HepG2 (cell line): ENCODE data around the gene NTSR2. TPM values are rescaled to one million over a fixed set of nuclear protein-coding genes. Genes with fewer than 3 reads are reported as not detected.

Experiments
- ATM ChIP-seq: fragments of 450-650 bp; IDR thresholded peaks from 2 replicates; pipeline ENCODE4 v1.7.1; 2017; ENCODE audit warnings: mild to moderate bottlenecking, borderline replicate concordance
- FOXK1 ChIP-seq: sonication (generic); formaldehyde crosslinking; IDR thresholded peaks from 2 replicates; pipeline ENCODE4 v1.4.0; 2020; ENCODE audit warnings: low read depth, missing genetic modification reagents, borderline replicate concordance
- HOXA5 ChIP-seq: sonication (generic); formaldehyde crosslinking; IDR thresholded peaks from 2 replicates; pipeline ENCODE4 v1.4.0; 2020; ENCODE audit warnings: missing genetic modification reagents
- KLF16 ChIP-seq, 2 experiments: sonication (generic) in 1 of 2; formaldehyde crosslinking in 1 of 2; IDR thresholded peaks; 2 replicates each; pipeline versions ENCODE4 v1.6.1 to v1.8.0; 2016 to 2023; ENCODE audit warnings: missing genetic modification reagents in 2 of 2, missing compliant biosample characterization in 1 of 2
- MLLT10 ChIP-seq: sonication (generic); formaldehyde crosslinking; IDR thresholded peaks from 2 replicates; pipeline ENCODE4 v1.4.0; 2020; ENCODE audit warnings: missing genetic modification reagents
- MTA1 ChIP-seq: sonication (generic); formaldehyde crosslinking; IDR thresholded peaks from 2 replicates; pipeline ENCODE4 v1.4.0; 2020; ENCODE audit warnings: missing genetic modification reagents, mild to moderate bottlenecking, borderline replicate concordance
- NFYB ChIP-seq: sonication (generic); formaldehyde crosslinking; IDR thresholded peaks from 2 replicates; pipeline ENCODE4 v1.4.0; 2020; ENCODE audit warnings: missing genetic modification reagents
- PHF8 ChIP-seq: sonication (generic); formaldehyde crosslinking; IDR thresholded peaks from 2 replicates; pipeline ENCODE4 v1.5.0; 2020; ENCODE audit warnings: missing genetic modification reagents
- SIX4 ChIP-seq: sonication (generic); formaldehyde crosslinking; IDR thresholded peaks from 2 replicates; pipeline ENCODE4 v1.4.0; 2020; ENCODE audit warnings: missing genetic modification reagents
- SMAD1 ChIP-seq: sonication (generic); formaldehyde crosslinking; IDR thresholded peaks from 2 replicates; pipeline ENCODE4 v1.4.0; 2020; ENCODE audit warnings: missing genetic modification reagents, low read depth, mild to moderate bottlenecking, borderline replicate concordance
- SMARCC2 ChIP-seq: fragments of 450-650 bp; IDR thresholded peaks from 2 replicates; pipeline ENCODE4 v1.6.1; 2017; ENCODE audit warnings: antibody characterized with exemption, mild to moderate bottlenecking
- TBX2 ChIP-seq: sonication (generic); formaldehyde crosslinking; IDR thresholded peaks from 2 replicates; pipeline ENCODE4 v1.5.0; 2020; ENCODE audit warnings: missing genetic modification reagents, mild to moderate bottlenecking, borderline replicate concordance
- ZBTB1 ChIP-seq: sonication (generic); formaldehyde crosslinking; IDR thresholded peaks from 2 replicates; pipeline ENCODE4 v1.4.0; 2020; ENCODE audit warnings: missing genetic modification reagents, borderline replicate concordance
- ZFY ChIP-seq: sonication (generic); formaldehyde crosslinking; IDR thresholded peaks from 2 replicates; pipeline ENCODE4 v1.4.0; 2020; ENCODE audit warnings: missing genetic modification reagents
- ZMYM4 ChIP-seq: sonication (generic); formaldehyde crosslinking; IDR thresholded peaks from 2 replicates; pipeline ENCODE4 v1.8.1; 2023; ENCODE audit warnings: mild to moderate bottlenecking, missing genetic modification reagents
- ZNF282 ChIP-seq: fragments of 450-650 bp; IDR thresholded peaks from 2 replicates; pipeline ENCODE4 v1.6.1; 2018; ENCODE audit not compliant: partially characterized antibody
- ZNF546 ChIP-seq: sonication (generic); formaldehyde crosslinking; conservative IDR thresholded peaks from 2 replicates; pipeline ENCODE4 v1.8.1; 2023; ENCODE audit warnings: mild to moderate bottlenecking, missing genetic modification reagents
- ZNF577 ChIP-seq: sonication (generic); formaldehyde crosslinking; IDR thresholded peaks from 2 replicates; pipeline ENCODE4 v1.4.0; 2020; ENCODE audit warnings: mild to moderate bottlenecking, low read depth, missing genetic modification reagents, borderline replicate concordance
- ZNF652 ChIP-seq: IDR thresholded peaks from 2 replicates; pipeline ENCODE4 v1.6.1; 2016; ENCODE audit warnings: low read depth, borderline replicate concordance
- ZNF678 ChIP-seq: sonication (generic); formaldehyde crosslinking; IDR thresholded peaks from 2 replicates; pipeline ENCODE4 v1.4.0; 2020; ENCODE audit warnings: mild to moderate bottlenecking, missing genetic modification reagents
- ZNF775 ChIP-seq: sonication (generic); formaldehyde crosslinking; IDR thresholded peaks from 2 replicates; pipeline ENCODE4 v1.4.0; 2020; ENCODE audit warnings: missing genetic modification reagents, mild to moderate bottlenecking, moderate library complexity, borderline replicate concordance
- polyA plus RNA-seq, 8 experiments: library from polyadenylated mRNA; depleted of rRNA in 3 of 8; stranded (reverse) in 7 of 8; unstranded in 1 of 8; fragments of >200 nt; fragmentation: Illumina TruSeq in 4 of 8; extraction: Trizol in 4 of 8; gene quantifications; 2 replicates each; pipeline versions ENCODE4 v1.2.1 to v1.2.3, GENCODE V29; 2011 to 2016; ENCODE audit warnings: low read depth in 4 of 8, missing spikeins in 1 of 8, mixed read lengths in 1 of 8; ENCODE audit not compliant: insufficient read depth in 1 of 8
- total RNA-seq, 5 experiments: library from RNA; depleted of rRNA; stranded (reverse); fragments of >200 nt; fragmentation: Illumina TruSeq; extraction: Trizol; gene quantifications; 2 replicates each; pipeline ENCODE4 v1.2.3, GENCODE V29; 2016; ENCODE audit warnings: low read depth in 1 of 5
- TF ChIP-seq, protein P1 (sequence below): IDR thresholded peaks from 2 replicates; pipeline ENCODE4 v1.4.0; 2020; ENCODE audit warnings: mild to moderate bottlenecking, missing genetic modification reagents
- TF ChIP-seq, protein P2 (sequence below): sonication (generic); formaldehyde crosslinking; conservative IDR thresholded peaks from 2 replicates; pipeline ENCODE4 v1.4.0; 2020; ENCODE audit warnings: mild to moderate bottlenecking, missing genetic modification reagents, moderate library complexity
- TF ChIP-seq, protein P3 (sequence below): sonication (generic); formaldehyde crosslinking; IDR thresholded peaks from 2 replicates; pipeline ENCODE4 v1.8.1; 2023; ENCODE audit warnings: missing genetic modification reagents, mild to moderate bottlenecking, borderline replicate concordance

Gene NTSR2
- total and polyA plus RNA-seq, 2 of the 13 experiments (the other 11 are each of a cell fraction or from before 2014, with no cell fraction given): not detected

DNA sequence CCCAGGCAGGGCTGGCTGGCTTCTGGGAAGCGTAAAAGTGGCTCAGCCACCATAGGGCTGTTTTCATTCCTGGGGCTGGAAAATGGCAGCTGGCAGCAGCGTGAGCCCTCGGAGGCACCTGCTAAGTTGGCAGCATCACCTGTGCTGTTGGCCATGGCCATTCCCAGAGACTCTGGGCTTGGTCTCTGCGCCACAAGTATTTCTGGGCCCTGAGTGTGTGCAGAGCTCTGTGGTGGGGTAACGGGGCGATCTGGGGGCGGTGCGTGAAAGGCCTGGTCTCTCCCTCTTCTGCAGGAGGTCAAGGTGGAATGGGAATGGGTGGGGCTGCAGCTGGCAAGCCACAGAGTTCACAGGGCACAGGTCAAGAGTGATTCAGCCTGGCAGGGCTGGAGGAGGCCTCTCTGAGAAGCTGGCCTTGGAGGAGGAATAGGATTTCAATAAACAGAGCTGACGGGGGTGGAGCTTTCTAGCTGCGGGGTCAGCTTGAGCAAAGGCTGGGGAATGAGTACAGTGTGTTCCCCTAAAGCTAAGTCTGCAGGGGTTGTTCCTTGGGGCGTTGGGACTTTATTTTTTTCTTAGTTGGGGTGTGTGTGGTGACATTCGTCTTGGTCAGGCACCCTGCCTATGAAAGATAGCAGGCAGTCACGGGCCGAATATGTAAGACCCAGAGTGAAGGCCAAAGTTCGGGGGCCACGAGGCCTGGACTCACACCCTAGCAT lies 10.3 kb upstream of the NTSR2 start (continued):
- TF ChIP-seq, protein P1, sequence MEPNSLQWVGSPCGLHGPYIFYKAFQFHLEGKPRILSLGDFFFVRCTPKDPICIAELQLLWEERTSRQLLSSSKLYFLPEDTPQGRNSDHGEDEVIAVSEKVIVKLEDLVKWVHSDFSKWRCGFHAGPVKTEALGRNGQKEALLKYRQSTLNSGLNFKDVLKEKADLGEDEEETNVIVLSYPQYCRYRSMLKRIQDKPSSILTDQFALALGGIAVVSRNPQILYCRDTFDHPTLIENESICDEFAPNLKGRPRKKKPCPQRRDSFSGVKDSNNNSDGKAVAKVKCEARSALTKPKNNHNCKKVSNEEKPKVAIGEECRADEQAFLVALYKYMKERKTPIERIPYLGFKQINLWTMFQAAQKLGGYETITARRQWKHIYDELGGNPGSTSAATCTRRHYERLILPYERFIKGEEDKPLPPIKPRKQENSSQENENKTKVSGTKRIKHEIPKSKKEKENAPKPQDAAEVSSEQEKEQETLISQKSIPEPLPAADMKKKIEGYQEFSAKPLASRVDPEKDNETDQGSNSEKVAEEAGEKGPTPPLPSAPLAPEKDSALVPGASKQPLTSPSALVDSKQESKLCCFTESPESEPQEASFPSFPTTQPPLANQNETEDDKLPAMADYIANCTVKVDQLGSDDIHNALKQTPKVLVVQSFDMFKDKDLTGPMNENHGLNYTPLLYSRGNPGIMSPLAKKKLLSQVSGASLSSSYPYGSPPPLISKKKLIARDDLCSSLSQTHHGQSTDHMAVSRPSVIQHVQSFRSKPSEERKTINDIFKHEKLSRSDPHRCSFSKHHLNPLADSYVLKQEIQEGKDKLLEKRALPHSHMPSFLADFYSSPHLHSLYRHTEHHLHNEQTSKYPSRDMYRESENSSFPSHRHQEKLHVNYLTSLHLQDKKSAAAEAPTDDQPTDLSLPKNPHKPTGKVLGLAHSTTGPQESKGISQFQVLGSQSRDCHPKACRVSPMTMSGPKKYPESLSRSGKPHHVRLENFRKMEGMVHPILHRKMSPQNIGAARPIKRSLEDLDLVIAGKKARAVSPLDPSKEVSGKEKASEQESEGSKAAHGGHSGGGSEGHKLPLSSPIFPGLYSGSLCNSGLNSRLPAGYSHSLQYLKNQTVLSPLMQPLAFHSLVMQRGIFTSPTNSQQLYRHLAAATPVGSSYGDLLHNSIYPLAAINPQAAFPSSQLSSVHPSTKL (CRISPR knock-in tag): peak; percentile 87
- TF ChIP-seq, protein P2, sequence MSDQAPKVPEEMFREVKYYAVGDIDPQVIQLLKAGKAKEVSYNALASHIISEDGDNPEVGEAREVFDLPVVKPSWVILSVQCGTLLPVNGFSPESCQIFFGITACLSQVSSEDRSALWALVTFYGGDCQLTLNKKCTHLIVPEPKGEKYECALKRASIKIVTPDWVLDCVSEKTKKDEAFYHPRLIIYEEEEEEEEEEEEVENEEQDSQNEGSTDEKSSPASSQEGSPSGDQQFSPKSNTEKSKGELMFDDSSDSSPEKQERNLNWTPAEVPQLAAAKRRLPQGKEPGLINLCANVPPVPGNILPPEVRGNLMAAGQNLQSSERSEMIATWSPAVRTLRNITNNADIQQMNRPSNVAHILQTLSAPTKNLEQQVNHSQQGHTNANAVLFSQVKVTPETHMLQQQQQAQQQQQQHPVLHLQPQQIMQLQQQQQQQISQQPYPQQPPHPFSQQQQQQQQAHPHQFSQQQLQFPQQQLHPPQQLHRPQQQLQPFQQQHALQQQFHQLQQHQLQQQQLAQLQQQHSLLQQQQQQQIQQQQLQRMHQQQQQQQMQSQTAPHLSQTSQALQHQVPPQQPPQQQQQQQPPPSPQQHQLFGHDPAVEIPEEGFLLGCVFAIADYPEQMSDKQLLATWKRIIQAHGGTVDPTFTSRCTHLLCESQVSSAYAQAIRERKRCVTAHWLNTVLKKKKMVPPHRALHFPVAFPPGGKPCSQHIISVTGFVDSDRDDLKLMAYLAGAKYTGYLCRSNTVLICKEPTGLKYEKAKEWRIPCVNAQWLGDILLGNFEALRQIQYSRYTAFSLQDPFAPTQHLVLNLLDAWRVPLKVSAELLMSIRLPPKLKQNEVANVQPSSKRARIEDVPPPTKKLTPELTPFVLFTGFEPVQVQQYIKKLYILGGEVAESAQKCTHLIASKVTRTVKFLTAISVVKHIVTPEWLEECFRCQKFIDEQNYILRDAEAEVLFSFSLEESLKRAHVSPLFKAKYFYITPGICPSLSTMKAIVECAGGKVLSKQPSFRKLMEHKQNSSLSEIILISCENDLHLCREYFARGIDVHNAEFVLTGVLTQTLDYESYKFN (CRISPR knock-in tag): peak; percentile 72
- peak; percentile 90 for TF ChIP-seq MTA1 (CRISPR knock-in tag)
- TF ChIP-seq KLF16 (CRISPR knock-in tag; IDR thresholded peaks at IDR 0.05): 0 out of 4 replicates have a peak, but pooled peaks of 1 of the 2 experiments have one; percentile 16
- no peak for TF ChIP-seq ZNF282
- no peak for TF ChIP-seq ZNF652 (CRISPR knock-in tag)
- peak; percentile 88 for TF ChIP-seq SIX4 (CRISPR knock-in tag)
- TF ChIP-seq ATM: no peak
- no peak for TF ChIP-seq NFYB (CRISPR knock-in tag)
- no peak for TF ChIP-seq HOXA5
- no peak for TF ChIP-seq ZNF678 (CRISPR knock-in tag)
- TF ChIP-seq FOXK1: 0 out of 2 replicates have a peak, but pooled peaks have one; percentile 28
- TF ChIP-seq, protein P3, sequence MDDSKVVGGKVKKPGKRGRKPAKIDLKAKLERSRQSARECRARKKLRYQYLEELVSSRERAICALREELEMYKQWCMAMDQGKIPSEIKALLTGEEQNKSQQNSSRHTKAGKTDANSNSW (CRISPR knock-in tag): no peak
- TF ChIP-seq ZNF775 (CRISPR knock-in tag): no peak
- TF ChIP-seq MLLT10: no peak
- no peak for TF ChIP-seq ZNF577 (CRISPR knock-in tag)
- TF ChIP-seq SMAD1 (CRISPR knock-in tag): 0 out of 2 replicates have a peak, but pooled peaks have one; percentile 42
- no peak for TF ChIP-seq ZNF546 (CRISPR knock-in tag)
- TF ChIP-seq ZMYM4 (CRISPR knock-in tag): peak; percentile 14; the same call in 1 of the 2 replicates
- TF ChIP-seq ZFY (CRISPR knock-in tag): peak; percentile 42; the same call in 1 of the 2 replicates
- peak; percentile 34; the same call in 1 of the 2 replicates for TF ChIP-seq PHF8 (CRISPR knock-in tag)
- peak; percentile 40; the same call in 1 of the 2 replicates for TF ChIP-seq TBX2 (CRISPR knock-in tag)
- no peak for TF ChIP-seq ZBTB1
- TF ChIP-seq SMARCC2: no peak
